ENCODE measurements around the gene BCAS3. TPM values are rescaled to one million over a fixed set of nuclear protein-coding genes. Genes with fewer than 3 reads are reported as not detected.

Gene BCAS3
- total RNA-seq, 1 donor from 2014 or later = 75.9 TPM

GRCh38 chr17:61414141-61414935 is 736.7 kb downstream of the BCAS3 start:
- Histone ChIP-seq H3K9me3 (no peaks in the 10 kb centered on the region), H3K36me3 (no peaks in the 10 kb centered on the region), H3K27ac (peak overlapping the region in 1 of 2 donors; percentile 82), H3K27me3 (no peaks in the 10 kb centered on the region), H3K4me3 (no peak overlapping the region), H3K4me1 (peaks cover 9 to 27% of the 10 kb centered on the region in 2 donors)
- DNase-seq (ENCODE audit: low spot score in 2 of 2) = peak; percentile 8 to 60
- TF ChIP-seq, protein P1, sequence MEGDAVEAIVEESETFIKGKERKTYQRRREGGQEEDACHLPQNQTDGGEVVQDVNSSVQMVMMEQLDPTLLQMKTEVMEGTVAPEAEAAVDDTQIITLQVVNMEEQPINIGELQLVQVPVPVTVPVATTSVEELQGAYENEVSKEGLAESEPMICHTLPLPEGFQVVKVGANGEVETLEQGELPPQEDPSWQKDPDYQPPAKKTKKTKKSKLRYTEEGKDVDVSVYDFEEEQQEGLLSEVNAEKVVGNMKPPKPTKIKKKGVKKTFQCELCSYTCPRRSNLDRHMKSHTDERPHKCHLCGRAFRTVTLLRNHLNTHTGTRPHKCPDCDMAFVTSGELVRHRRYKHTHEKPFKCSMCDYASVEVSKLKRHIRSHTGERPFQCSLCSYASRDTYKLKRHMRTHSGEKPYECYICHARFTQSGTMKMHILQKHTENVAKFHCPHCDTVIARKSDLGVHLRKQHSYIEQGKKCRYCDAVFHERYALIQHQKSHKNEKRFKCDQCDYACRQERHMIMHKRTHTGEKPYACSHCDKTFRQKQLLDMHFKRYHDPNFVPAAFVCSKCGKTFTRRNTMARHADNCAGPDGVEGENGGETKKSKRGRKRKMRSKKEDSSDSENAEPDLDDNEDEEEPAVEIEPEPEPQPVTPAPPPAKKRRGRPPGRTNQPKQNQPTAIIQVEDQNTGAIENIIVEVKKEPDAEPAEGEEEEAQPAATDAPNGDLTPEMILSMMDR (IDR thresholded peaks at IDR 0.05) = no peak
- intact Hi-C loops (cut with DNase I) = loop anchor here (5.0 to 10.0 kb wide), 4 partner anchors 512 to 1022 kb away; partner anchors contain the start of genes APPBP2, PPM1D and USP32

- H3K27me3 ChIP-seq = no peaks in the 10 kb centered on the region
- H3K9me3 ChIP-seq = no peaks in the 10 kb centered on the region
- H3K4me3 ChIP-seq = no peak overlapping the region
- TF ChIP-seq, protein P1 (IDR thresholded peaks at IDR 0.05) = no peak
- H3K27ac ChIP-seq = peak overlapping the region in 1 of 2 donors; percentile 82
- DNase-seq (ENCODE audit: low spot score in 2 of 2) = no peak
- H3K4me1 ChIP-seq = peaks cover 9 to 24% of the 10 kb centered on the region in 2 donors
- H3K36me3 ChIP-seq = no peaks in the 10 kb centered on the region
- intact Hi-C loops (cut with DNase I) = loop anchor here (5.0 to 10.0 kb wide), 4 partner anchors 513 to 1023 kb away; partner anchors contain the start of genes APPBP2, PPM1D and USP32
Measured at GRCh38 chr17:61414936-61415251, 737.2 kb downstream of the BCAS3 start.

DNA sequence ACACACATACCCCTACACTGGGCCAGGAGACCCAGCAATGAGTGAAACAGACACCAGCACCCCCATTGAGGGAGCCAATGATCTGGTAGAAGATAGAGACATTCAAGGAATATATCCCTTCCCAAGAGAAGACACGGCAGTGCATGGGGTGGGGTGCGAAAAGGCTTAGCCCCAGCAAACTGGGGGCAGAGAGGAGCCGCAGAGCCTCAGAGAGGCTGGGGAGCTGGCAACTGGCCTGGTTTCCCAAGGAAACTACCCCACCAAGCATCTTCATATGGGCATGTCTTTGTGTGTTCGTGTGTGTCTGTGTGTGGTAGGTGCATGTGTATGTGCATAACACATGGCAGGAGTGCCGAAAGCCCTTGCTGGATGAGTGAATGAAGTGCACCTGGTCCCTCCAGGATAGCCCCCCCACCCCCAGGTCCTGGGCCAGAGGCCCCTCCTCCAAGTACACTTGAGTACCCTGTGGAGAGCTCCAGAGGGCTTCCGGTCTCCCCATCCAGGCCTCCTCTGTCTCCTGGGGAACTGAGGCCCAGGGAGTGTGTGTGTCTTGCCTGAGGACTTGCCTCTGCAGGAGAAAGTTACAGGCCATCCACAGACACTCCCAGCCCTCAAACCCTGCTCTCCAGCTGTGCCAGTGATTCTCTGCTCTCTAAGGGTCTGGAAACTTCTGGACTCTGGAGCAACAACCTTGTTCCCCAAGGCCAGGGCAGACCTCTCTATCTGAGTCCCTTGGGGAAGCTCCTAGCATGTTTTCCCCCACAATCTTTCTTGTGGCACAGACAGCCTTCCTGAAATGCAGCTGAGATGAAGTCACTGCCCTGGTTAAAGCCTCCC is 737.9 kb downstream of the BCAS3 start:
- Histone ChIP-seq H3K27me3 (no peaks in the 10 kb centered on the region), H3K4me1 (peaks cover 9 to 22% of the 10 kb centered on the region in 2 donors), H3K27ac (peak overlapping the region; percentile 80 to 82), H3K36me3 (no peaks in the 10 kb centered on the region), H3K9me3 (no peaks in the 10 kb centered on the region), H3K4me3 (no peak overlapping the region)
- TF ChIP-seq, protein P1 (IDR thresholded peaks at IDR 0.05) = no peak
- intact Hi-C loops (cut with DNase I) = loop anchor here (2.0 to 10.0 kb wide), 2 partner anchors 421 to 891 kb away; partner anchors contain the start of gene APPBP2
- no peak for DNase-seq (ENCODE audit: low spot score in 2 of 2)

DNA sequence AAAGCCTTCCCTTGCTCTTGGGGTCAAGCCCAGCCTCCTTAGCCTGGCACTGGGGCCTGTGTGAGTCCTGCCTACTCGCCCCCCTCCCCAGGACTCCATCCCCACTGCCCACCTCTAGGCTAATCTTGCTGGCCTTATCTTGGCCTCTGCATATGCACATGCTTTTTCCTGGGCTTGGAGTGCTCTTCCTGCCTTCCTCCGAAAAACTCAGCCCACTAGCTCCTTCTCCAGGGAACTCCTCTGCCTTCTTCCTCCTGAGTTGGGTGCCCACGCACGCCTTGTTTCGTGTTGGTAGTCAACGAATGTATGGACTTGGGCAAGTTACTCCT is 738.5 kb downstream of the BCAS3 start:
- no peaks in the 10 kb centered on the region for H3K36me3 ChIP-seq
- intact Hi-C loops (cut with DNase I) = loop anchor here (2.0 to 10.0 kb wide), 2 partner anchors 421 to 891 kb away; partner anchors contain the start of gene APPBP2
- peaks cover 9 to 22% of the 10 kb centered on the region in 2 donors for H3K4me1 ChIP-seq
- no peaks in the 10 kb centered on the region for H3K9me3 ChIP-seq
- no peak for DNase-seq (ENCODE audit: low spot score in 2 of 2)
- no peaks in the 10 kb centered on the region for H3K27me3 ChIP-seq
- TF ChIP-seq, protein P1 (IDR thresholded peaks at IDR 0.05) = no peak
- peak overlapping the region; percentile 80 to 82 for H3K27ac ChIP-seq
- peak overlapping the region; percentile 25 to 52 for H3K4me3 ChIP-seq

DNA sequence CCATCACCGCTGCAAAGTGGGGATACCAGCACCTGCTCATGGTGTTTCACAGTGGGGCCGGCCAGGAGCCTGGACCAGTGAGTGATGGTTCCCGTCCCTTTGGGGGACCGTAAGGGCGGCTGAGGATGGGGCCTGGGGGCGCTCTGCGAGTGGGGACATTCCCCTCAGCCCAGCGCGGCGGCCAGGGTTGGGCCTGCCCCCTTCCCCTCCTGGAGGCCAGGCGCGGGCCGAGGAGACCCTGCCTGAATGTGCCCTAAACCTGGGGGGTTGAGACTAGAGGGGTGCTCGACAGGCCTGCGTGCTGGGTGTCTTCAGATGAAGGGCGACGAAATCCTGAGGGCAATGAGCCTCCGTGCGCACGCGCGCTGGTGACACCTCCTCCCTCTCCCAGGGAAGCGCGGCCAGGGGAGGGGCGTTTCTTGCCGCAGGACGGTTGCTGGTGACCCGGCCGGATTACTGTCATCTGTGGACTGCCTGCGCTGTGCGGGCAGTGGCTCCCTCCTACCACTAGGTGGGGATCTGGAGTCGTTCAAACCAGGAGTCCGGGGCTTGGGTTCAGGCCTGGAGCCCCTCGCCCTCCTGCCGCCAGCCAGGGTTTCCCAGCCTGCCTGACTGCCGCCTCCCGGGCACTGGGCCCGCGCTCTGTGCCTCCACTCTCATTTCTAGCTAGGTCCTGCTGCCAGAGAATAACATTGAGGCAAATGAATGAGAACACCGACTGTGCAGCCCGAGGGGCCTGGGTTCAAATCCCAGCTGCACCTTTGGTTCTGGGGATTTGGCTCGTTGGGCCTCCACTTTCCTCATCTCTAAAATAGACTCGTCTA is 739.1 kb downstream of the BCAS3 start:
- Histone ChIP-seq H3K27me3 (no peaks in the 10 kb centered on the region), H3K9me3 (no peaks in the 10 kb centered on the region), H3K36me3 (no peaks in the 10 kb centered on the region), H3K27ac (peak overlapping the region; percentile 80 to 82), H3K4me3 (peak overlapping the region; percentile 25 to 52), H3K4me1 (peaks cover 9 to 22% of the 10 kb centered on the region in 2 donors)
- peak in 1 of 2 donors; percentile 93 for DNase-seq (ENCODE audit: low spot score in 2 of 2)
- TF ChIP-seq, protein P1 (IDR thresholded peaks at IDR 0.05) = peak; percentile 89 to 96 (median 92)
- intact Hi-C loops (cut with DNase I) = loop anchor here (1.0 to 10.0 kb wide), 3 partner anchors 135 to 892 kb away; partner anchors contain the start of gene APPBP2
